ENCODE data around the gene EFCAB7.

- peak; percentile 30 to 53 for TF ChIP-seq CTCF (conservative IDR thresholded peaks at IDR 0.05; ENCODE audit: low read depth in 2 of 2)
- TF ChIP-seq EZH2 (IDR thresholded peaks at IDR 0.05; ENCODE audit: low read depth, unreplicated experiment): no peak
- TF ChIP-seq POLR2AphosphoS5 (IDR thresholded peaks at IDR 0.05; ENCODE audit: low read depth): no peak
- no peak for TF ChIP-seq EZH2phosphoT487 (IDR thresholded peaks at IDR 0.05; ENCODE audit: unreplicated experiment)
- TF ChIP-seq CREB1 (CRISPR knock-in tag; IDR thresholded peaks at IDR 0.05; ENCODE audit: low read depth): no peak
These were observed 78.1 kb downstream of the EFCAB7 start for GRCh38 chr1:63601463-63601862.

Data from GM23338 (cell line).